GM21447 (cell line): ENCODE data around the gene TBRG4.
"Not testable (repeated sequence)": the region's sequence is repeated elsewhere in the genome, so short reads cannot be mapped to it uniquely, and the experiment has no call there.

ENCODE experiments used
- ATAC-seq: cut with Tn5 transposase; IDR thresholded peaks from one replicate; pipeline ENCODE4 v1.9.1; 2021; ENCODE audit not compliant: unreplicated experiment

Gene TBRG4

DNA sequence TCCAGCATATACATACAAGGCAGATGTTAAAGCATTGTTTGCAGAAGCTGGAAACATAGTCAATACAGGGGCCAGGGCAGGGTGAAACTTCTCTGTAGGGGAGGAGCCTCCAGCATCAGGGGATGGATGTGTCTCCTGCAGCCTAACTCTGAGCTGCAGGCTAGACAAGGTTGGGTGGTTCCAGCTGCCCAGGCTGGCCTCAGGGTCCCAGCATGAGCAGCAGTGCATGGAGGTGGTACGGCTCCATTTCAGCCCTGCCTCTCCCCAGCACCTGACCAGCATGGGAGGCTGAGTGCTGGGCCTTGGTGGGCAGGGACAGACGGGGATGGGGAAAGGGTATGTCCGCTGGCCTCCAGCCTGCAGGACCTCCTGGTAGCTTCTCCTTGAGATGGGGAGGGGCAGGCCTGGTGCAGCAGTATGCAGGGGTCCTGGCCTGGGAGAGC lies 7.4 kb upstream of the TBRG4 start:
- ATAC-seq = no peak

- no peak for ATAC-seq
These were observed 6.8 kb upstream of the TBRG4 start for GRCh38 chr7:45118292-45118691.

DNA sequence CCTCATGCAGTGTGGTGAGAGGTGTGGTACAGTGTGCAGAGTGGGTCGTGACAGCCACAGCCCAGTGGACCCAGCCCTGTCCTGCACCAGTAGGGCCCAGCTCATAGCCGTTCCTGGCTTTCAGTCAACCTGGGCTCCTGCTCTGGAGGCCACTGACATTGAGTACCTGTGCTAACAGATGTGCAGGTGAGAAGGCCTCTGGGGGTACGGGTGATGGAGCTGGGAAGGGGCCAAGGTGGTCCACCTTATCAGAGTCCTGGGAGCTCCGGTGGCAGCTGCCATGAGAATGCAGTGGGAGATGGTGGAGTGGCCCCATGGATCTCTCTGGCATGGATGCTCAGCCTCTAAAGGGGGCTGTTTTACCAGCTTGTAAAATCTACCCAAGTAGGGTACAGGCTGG lies 6.1 kb upstream of the TBRG4 start:
- ATAC-seq = no peak

GRCh38 chr7:45116048-45116447 lies 4.6 kb upstream of the TBRG4 start:
- no peak for ATAC-seq

DNA sequence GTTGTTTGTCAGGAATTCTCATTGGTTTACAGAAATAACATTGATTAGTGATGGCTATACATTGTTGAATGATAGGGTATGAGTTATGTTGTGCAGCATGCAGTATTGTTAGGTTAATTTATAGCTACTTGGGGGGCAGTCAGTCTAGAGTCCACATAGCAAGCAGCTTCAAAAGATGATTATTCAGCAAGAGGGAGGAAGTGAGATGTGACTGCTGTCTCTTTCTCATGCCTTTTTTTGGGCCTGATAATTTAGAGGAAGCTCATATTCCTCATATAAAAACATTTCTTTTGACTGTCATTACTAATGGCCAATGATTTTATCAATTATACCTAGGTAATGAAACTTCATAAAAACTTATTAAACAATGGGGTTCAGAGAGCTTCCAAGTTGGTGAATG lies 3.4 kb upstream of the TBRG4 start:
- no peak for ATAC-seq

GRCh38 chr7:45114257-45114656 lies 2.8 kb upstream of the TBRG4 start:
- not testable (repeated sequence) for ATAC-seq

DNA sequence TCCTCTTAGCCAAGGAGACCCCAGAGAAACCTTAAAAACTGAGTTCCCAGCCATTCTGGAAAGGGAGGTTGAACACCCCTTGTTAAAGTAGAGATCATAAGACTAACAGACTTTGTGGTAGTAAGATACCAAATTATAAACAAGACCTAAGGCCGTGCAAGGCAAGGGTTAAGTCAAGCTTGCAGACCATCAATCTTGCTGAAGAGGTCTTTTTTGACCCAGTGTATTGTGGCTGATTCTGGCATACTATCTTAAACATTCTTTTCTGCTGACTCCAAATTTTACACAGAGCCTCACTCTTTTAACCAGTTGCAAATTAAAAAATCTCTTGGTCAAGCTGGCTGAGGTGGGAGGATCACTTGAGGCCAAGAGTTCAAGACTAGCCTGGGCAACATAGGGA lies 1.2 kb upstream of the TBRG4 start:
- no peak for ATAC-seq

DNA sequence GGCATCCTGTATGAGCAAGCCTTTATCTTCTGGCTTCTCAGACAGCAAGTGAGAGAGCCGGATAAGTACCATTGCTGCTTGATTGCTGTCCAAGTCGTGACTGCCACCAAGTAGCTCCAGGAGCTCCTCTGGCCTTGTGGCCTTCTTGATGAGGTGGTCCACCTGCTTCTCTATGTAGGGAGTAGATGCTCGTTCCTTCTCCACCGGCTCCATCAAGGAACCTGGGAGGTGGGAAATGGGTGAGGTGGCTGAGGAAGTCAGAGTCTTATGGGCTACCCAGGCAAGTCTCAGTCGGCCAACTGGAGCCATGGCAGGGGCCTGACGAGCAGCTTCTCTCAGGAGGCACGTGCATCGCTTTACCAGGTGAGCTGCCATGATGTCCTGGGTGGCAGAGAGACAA lies 2.6 kb downstream of the TBRG4 start:
- no peak for ATAC-seq

DNA sequence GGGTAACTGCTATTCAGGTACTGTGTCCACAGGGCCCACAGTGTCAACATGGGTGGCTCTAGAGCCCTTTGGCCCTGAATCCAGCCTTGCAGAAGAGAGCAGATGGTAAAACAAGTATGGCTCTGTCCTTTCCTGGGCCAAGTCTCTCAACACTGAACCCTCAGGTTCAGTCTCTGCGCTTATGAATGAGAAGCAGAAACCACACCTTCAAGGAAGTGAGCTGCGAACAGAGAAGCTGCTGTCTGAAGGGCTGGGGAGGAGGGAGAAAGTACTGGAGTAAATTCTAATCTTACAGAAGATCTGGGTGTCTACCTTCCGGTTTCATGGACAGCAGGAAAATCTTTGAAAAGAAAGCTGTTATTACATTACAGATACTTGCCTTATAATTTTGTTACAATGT lies 4.1 kb downstream of the TBRG4 start:
- no peak for ATAC-seq

GRCh38 chr7:45106820-45107219 lies 4.7 kb downstream of the TBRG4 start:
- no peak for ATAC-seq

GRCh38 chr7:45105588-45106188 lies 5.8 kb downstream of the TBRG4 start:
- no peak for ATAC-seq

- ATAC-seq = no peak
These were observed 6.5 kb downstream of the TBRG4 start for GRCh38 chr7:45104844-45105587.

DNA sequence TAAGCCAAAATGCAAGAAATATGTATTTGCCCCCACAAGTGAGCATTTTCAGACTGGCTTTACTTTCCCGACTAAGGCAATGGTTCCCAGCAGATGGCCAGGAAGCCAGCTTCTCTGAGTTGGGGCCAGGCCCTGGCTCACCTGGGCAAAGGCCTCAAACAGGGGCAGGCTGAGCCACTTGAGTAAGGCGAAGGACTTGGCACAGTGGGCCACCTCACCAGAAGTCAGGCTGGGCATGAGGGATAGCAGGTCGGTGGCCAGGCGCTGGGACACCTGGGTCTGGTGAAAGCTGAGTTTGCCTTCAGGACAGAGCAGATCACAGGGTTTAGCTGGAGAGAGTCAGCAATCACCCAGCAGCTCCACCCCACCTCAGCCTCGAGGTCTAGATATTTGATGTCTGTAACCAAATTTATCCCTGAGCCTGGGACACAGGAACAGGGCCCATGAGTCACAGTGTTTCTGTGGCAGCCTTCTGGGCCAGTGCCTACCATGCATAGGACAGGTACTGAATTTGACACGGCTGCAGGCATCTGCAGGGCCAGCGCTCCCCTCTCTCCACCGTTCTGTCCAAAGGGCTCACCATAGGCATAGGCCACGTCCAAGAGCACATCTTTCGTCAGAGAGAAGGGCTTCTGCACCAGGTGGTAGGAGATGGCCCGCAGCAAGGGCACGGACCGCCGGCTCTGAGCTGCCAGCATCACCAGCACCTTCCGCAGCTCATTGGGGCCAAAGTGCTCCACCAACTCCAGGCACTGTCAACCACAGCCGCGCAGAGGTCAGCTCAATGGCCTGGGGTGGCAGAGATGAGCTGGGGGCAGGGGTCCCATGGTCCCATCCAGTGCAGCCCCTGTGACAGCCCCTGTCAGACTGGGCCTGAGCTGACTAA lies 7.3 kb downstream of the TBRG4 start:
- no peak for ATAC-seq

GRCh38 chr7:45102785-45103712 lies 8.4 kb downstream of the TBRG4 start:
- ATAC-seq = no peak

GRCh38 chr7:45101748-45102147 lies 9.7 kb downstream of the TBRG4 start:
- ATAC-seq = no peak

DNA sequence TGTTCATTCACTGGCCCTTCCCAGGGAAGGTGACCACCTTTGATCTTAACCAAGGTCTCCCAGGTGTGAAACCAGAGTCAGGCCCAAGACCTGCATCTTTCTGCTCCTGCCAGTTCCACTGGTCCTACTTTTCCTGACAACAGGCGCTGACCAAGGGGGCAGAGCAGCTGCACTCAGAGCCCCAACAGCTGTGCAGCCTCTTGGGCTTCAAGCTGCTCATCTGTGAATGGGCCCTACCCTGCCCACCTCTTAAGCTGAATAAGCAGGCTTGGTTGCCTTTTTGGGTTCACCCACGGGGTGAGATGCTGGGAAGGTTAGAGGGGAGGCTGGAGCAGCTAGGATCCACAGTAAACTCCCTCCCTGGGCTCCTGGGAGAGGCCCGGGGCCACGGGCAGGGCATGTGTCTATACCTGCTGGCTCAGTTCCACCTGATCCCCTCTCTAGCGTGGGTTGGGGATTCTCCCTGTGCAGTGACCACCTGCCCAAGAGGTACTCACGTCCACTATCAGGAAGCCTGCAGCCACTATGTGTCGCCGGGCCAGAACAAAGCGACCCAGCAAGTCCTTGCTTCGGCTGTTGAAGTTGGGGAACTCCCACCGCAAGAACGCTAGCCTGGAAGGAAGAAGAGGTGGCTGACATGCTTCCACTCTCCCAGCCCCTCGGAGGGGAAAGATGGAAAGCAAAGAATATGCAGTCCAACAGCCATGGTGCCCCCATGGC lies 10.6 kb downstream of the TBRG4 start:
- ATAC-seq = no peak

DNA sequence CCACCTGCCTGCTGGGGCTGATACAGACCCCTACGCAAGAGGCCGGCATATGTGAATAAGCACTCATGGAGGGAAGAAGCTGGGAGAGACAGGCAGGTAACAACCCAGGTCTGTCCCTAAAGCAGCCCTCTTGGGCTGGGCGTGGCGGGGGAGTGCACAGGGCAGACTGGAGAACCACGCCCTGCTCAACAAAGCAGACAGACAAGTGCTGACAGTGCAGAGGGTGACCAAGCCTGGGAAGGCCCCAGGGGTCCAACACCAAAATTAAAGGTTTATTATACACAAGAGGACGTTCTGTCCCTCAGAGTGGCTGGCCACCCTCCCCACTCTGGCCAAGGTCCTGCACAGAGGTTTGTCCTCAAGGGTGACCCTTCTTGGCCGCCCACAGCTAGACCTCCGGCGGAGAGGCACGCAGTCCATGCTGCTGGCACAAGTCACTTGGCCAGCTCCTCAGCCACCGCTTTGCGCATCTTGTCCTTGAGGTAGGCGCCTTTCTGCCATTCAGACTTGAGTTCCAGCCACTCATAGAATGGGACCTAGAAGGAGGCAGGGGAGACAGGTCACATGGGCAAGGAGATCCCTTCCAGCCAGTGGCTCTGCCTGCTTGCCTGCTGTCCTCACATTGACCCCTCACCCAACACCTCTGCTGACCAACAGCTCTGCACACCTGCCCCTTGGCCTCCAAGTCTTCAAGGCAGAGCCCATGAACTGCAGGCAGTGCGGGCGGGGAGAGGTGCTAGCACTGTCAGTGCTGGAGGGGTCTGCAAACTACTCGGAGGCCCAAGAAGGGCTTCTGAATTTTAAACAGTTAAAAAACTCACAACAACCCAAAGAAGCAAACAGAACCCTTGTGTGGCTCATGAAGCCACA lies 11.4 kb downstream of the TBRG4 start:
- ATAC-seq = no peak

DNA sequence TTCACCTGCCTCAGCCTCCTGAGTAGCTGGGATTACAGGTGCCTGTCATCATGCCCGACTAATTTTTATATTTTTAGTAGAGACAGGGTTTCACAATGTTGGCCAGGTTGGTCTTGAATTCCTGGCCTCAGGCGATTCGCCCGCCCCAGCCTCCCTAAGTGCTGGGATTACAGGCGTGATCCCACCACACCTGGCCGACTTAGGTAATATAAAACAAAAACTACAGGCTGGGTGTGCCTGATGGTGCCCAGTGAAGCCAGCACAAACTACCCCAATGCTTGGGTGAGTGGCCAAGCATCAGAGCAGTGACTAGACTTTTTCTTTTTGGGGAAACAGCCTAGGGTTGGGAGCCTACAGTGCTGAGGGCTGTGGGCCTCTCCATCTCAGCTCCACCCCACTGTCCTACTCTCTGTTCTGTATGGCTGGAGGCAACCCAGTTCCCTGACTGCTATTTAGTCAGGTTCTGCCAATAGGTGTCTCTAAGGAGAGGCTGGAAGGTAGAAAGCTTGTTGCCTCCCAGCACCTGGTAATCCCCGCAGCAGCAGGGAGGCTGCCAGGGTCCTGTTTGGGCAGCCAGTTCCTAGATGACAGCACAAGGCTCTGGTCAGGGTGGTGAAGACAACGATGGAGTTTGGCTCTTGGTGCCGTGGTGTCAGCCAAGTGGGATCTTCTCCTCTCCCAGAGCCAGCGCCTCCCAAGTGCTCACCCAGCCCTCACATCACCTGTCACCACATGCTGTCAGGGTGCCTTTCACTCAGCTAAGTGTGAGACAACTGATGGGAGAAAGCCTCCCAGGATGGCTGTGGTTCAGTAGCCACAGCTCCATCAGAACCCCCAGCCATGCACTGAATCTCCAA lies 12.3 kb downstream of the TBRG4 start:
- ATAC-seq = no peak
